Sigmoid colon (tissue), 7 donors: ENCODE results near the gene CYP26B1. TPM values are rescaled to one million over a fixed set of nuclear protein-coding genes. Genes with fewer than 3 reads are reported as not detected.

Source experiments
- DNase-seq: peaks from one replicate; pipeline ENCODE4 v3.0.0-alpha.2; 2019
- H3K27ac ChIP-seq, 4 donors: fragments of 200-600 bp; sonication (generic); one replicate each; pipeline ENCODE4 v1.5.1; 2016 to 2019; ENCODE audit warnings: mild to moderate bottlenecking in 1 of 4
- H3K27me3 ChIP-seq, 3 donors: fragments of 200-600 bp; sonication (generic); one replicate each; pipeline ENCODE4 v1.5.1; 2019; ENCODE audit warnings: mild to moderate bottlenecking in 1 of 3
- H3K36me3 ChIP-seq, 4 donors: fragments of 200-600 bp; sonication (generic); one replicate each; pipeline ENCODE4 v1.5.1; 2016 to 2019
- H3K4me1 ChIP-seq, 4 donors: fragments of 200-600 bp; sonication (generic); one replicate each; pipeline ENCODE4 v1.5.1; 2017 to 2019
- H3K4me3 ChIP-seq, 4 donors: fragments of 200-600 bp; sonication (generic); one replicate each; pipeline ENCODE4 v1.5.1; 2017 to 2019; ENCODE audit warnings: mild to moderate bottlenecking in 2 of 4, moderate library complexity in 1 of 4
- H3K9me3 ChIP-seq, 4 donors: fragments of 200-600 bp in 3 of 4; sonication (generic) in 3 of 4; one replicate each; pipeline versions ENCODE4 v1.5.1 to v1.6.1; 2013 to 2019
- EP300 ChIP-seq, 4 donors: sonication (generic); formaldehyde crosslinking; IDR thresholded peaks; one replicate each; pipeline ENCODE4 v1.6.1; 2017; ENCODE audit warnings: antibody characterized with exemption in 4 of 4
- POLR2A ChIP-seq, 2 donors: fragments of 450-650 bp; IDR thresholded peaks; one replicate each; pipeline ENCODE4 v1.6.1; 2016; ENCODE audit warnings: antibody characterized with exemption in 2 of 2, mild to moderate bottlenecking in 2 of 2, moderate library complexity in 2 of 2
- POLR2AphosphoS5 ChIP-seq, 4 donors: sonication (generic); formaldehyde crosslinking; IDR thresholded peaks; one replicate each; pipeline ENCODE4 v1.6.1; 2017; ENCODE audit warnings: antibody characterized with exemption in 4 of 4
- WGBS, 2 donors: extraction: QIAGEN DNeasy Blood & Tissue Kit; methylation state at CpG; one replicate each; pipeline ENCODE4 v1.1.7; 2013; 5-methylcytosine and 5-hydroxymethylcytosine counted together
- intact Hi-C: fragments of 100-400 bp; cut with DNase I; formaldehyde crosslinking; loops from one replicate; pipeline ENCODE4 v1.15.1; 2023
- polyA plus RNA-seq, 3 donors: library from polyadenylated mRNA; stranded (reverse); fragments of 200-250 nt; gene quantifications; one replicate each; pipeline ENCODE4 v1.2.3, GENCODE V29; 2013
- total RNA-seq, 4 donors: library from RNA; depleted of rRNA; stranded (reverse); fragments of >200 nt; gene quantifications; one replicate each; pipeline ENCODE4 v1.1.0, GENCODE V29; 2016
- TF ChIP-seq, protein P1 (sequence below), 4 experiments: fragments of 450-650 bp in 3 of 4; fragments of 200-600 bp in 1 of 4; IDR thresholded peaks; one replicate each; pipeline ENCODE4 v1.5.1; 2016 to 2019; ENCODE audit warnings: antibody characterized with exemption in 4 of 4, mild to moderate bottlenecking in 3 of 4, moderate library complexity in 2 of 4
- donor health status: healthy with polysubstance abuse.
- donor health status: Bipolar disorder and iron deficiency.
- donor health status: healthy.

Gene CYP26B1
- total and polyA plus RNA-seq, 7 donors = 0.46 to 5.0 (median 2.5) TPM

DNA sequence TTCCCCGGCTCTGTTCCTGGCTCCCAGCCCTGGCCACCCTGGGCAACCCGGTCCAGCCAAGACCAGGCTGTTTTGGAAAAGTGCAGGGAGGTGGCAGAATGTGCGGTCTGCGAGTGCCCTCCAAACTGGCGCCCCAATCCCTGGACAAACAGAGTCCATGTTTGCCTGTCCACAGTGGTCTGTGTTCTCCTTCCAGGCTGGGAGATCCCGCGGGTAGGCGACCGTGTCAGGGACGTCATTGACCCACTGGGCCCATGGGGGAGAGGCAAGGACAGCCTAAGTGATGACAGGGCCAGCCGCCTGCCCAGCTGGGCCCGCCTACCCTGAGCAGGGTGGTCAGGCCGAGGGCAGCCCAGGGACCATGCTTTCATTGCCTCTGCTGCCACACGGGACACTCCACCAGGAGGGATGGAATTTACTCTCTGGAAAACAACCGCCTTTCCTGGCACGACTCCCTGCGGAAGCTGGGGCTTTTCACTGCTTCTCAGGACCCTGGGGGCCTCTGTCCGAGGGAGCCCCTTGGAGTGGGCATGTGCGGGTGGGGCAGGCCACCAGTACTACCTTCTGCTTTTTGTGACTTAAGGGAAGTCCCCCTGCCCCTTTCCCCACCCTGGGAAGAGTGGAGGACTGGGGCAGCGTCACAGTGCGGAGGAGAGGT, 20.1 kb downstream of the CYP26B1 start:
- intact Hi-C loops = no loop called here
- no peak overlapping the region for H3K27ac ChIP-seq
- no peak overlapping the region for H3K4me3 ChIP-seq
- peaks cover 0 to 3% (median 0%) of the 10 kb centered on the region in 3 donors for H3K27me3 ChIP-seq
- TF ChIP-seq, protein P1, sequence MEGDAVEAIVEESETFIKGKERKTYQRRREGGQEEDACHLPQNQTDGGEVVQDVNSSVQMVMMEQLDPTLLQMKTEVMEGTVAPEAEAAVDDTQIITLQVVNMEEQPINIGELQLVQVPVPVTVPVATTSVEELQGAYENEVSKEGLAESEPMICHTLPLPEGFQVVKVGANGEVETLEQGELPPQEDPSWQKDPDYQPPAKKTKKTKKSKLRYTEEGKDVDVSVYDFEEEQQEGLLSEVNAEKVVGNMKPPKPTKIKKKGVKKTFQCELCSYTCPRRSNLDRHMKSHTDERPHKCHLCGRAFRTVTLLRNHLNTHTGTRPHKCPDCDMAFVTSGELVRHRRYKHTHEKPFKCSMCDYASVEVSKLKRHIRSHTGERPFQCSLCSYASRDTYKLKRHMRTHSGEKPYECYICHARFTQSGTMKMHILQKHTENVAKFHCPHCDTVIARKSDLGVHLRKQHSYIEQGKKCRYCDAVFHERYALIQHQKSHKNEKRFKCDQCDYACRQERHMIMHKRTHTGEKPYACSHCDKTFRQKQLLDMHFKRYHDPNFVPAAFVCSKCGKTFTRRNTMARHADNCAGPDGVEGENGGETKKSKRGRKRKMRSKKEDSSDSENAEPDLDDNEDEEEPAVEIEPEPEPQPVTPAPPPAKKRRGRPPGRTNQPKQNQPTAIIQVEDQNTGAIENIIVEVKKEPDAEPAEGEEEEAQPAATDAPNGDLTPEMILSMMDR (IDR thresholded peaks at IDR 0.05) = no peak
- TF ChIP-seq POLR2AphosphoS5 (IDR thresholded peaks at IDR 0.05) (no peak), POLR2A (IDR thresholded peaks at IDR 0.05) (no peak), EP300 (IDR thresholded peaks at IDR 0.05) (no peak)
- no peaks in the 10 kb centered on the region for H3K36me3 ChIP-seq
- peak; percentile 63 for DNase-seq
- 87 to 90% methylated on average over 21 of the region's 21 CpGs for WGBS, 2 donors
- H3K4me1 ChIP-seq = no peaks in the 10 kb centered on the region
- peaks cover 0 to 4% (median 0%) of the 10 kb centered on the region in 4 donors for H3K9me3 ChIP-seq

DNA sequence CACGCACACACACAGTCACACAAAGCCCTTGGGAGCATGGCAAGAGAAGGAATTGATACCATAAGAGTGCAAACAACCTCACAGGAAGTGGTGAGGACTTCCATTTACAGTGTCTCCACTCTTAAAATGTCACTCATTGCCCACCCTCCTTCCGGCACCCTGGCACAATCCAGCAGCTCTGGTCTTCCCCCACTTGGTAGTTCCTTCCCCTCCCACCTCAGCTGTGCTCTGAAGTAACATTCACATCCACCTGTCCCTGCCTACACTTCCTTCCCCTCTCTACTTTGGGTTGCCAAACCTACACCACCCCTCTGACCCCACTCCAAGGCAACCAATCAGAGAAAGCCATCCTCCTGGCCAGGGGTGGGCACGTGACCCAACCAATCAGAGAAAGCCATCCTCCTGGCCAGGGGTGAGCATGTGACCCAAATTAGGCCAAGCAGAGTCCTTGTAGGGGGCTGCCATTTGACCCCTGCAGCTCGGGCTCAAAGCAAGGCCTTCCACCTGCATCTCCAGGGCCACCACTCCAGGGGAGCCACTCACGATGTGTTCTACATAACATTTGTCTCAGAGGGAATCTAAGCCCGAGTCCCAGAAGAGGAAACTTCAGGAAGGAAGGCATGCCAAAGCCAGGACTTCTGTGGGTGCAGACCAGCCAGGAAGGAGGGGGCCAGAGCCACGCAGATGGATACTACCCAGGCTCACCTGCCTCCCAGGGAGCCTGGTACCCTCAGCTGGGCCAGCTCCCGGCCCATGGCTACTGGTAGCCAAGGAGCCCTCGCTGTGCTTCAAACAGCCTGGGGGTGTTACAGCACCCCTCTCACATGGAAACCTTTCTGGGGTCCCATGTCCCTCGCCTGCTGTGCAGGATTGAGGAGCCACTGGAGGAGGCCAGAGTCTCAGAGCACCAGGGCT, 21.2 kb downstream of the CYP26B1 start:
- no peaks in the 10 kb centered on the region for H3K4me1 ChIP-seq
- H3K9me3 ChIP-seq = peaks cover 0 to 4% (median 0%) of the 10 kb centered on the region in 4 donors
- peak; percentile 53 for DNase-seq
- no peak overlapping the region for H3K4me3 ChIP-seq
- no peak overlapping the region for H3K27ac ChIP-seq
- intact Hi-C loops = no loop called here
- 87% methylated on average over 10 of the region's 10 CpGs for WGBS, 2 donors
- peaks cover 0 to 3% (median 0%) of the 10 kb centered on the region in 3 donors for H3K27me3 ChIP-seq
- H3K36me3 ChIP-seq = no peaks in the 10 kb centered on the region
- TF ChIP-seq POLR2A (IDR thresholded peaks at IDR 0.05) (no peak), EP300 (IDR thresholded peaks at IDR 0.05) (no peak), POLR2AphosphoS5 (IDR thresholded peaks at IDR 0.05) (no peak)
- TF ChIP-seq, protein P1 (IDR thresholded peaks at IDR 0.05) = no peak

DNA sequence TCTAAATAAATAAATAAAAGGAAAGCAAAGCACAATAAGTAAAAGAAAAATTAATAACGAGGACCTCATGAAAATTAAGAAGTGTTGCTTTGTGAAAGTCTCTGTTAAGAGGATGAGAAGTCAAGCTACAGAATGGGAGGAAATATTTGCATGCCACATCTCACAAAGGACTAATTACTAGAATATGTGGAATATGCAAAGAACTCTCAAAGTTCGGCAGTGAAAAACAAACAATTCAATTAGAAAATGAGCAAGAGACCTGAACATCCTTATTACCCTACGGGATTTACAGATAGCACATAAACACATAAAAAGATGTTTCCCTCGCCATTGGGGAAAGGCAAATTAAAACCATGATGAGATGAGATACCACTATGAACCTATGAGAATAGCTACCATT, 23.3 kb downstream of the CYP26B1 start:
- Histone ChIP-seq H3K4me1 (no peaks in the 10 kb centered on the region), H3K27ac (no peak overlapping the region), H3K36me3 (no peaks in the 10 kb centered on the region), H3K4me3 (no peak overlapping the region), H3K9me3 (peaks cover 0 to 4% (median 0%) of the 10 kb centered on the region in 4 donors), H3K27me3 (peaks cover 0 to 3% (median 0%) of the 10 kb centered on the region in 3 donors)
- DNase-seq = no peak
- intact Hi-C loops = no loop called here
- TF ChIP-seq POLR2A (IDR thresholded peaks at IDR 0.05) (no peak), POLR2AphosphoS5 (IDR thresholded peaks at IDR 0.05) (no peak), EP300 (IDR thresholded peaks at IDR 0.05) (no peak)
- TF ChIP-seq, protein P1 (IDR thresholded peaks at IDR 0.05) = no peak
- WGBS, 2 donors = 41 to 72% methylated on average over 4 of the region's 4 CpGs

DNA sequence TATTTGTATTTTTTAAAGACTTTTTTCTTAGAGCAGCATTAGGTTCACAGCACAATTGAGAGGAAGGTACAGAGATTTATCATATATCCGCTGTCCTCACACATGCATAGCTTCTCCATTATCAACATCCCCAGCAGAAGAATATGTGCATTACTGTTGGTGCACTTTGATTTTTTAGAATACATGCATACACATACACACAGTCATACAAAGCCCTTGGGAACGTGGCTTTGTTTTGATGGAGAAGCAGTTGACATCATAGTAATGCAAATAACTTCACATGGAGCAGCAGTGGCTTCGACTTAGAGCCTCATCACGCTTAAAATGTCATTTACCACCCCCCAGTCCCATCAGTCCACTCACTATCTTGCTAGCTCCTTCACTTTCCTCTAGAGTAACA, 26.5 kb downstream of the CYP26B1 start:
- no peaks in the 10 kb centered on the region for H3K4me1 ChIP-seq
- no peak overlapping the region for H3K4me3 ChIP-seq
- peaks cover 0 to 4% (median 0%) of the 10 kb centered on the region in 4 donors for H3K9me3 ChIP-seq
- no peak for DNase-seq
- H3K27me3 ChIP-seq = peaks cover 0 to 3% (median 0%) of the 10 kb centered on the region in 3 donors
- 72 to 83% methylated on average over 4 of the region's 4 CpGs for WGBS, 2 donors
- intact Hi-C loops = no loop called here
- H3K27ac ChIP-seq = no peak overlapping the region
- no peak for TF ChIP-seq POLR2AphosphoS5 (IDR thresholded peaks at IDR 0.05)
- no peak for TF ChIP-seq EP300 (IDR thresholded peaks at IDR 0.05)
- no peak for TF ChIP-seq POLR2A (IDR thresholded peaks at IDR 0.05)
- TF ChIP-seq, protein P1 (IDR thresholded peaks at IDR 0.05) = no peak
- H3K36me3 ChIP-seq = no peaks in the 10 kb centered on the region
